ENCODE data around the gene ITGB3. TPM values are rescaled to one million over a fixed set of nuclear protein-coding genes. Genes with fewer than 3 reads are reported as not detected.

ITGB3 gene
- total RNA-seq, 3 donors from 2014 or later = 3.8 to 29.8 (median 14.6) TPM

DNA sequence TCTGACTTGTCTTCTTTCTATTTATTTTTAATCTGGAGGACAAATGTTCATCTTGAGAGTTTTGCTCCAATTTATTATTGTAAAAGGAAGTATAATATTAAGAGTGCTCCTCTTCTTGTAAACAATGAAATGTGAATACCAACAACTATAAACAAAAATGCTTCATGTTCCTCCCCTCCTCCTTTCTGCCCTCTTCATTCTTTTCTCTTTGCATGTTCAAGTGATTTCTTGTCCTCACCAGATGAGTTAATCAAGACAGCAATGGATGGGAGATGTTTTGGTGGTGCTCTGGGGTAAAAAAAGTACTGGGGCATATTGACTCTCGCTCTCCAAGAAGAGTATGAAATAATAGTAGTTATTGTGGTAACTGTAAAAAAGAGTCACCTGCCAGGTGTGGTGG, 24.3 kb downstream of the ITGB3 start:
- intact Hi-C loops (cut with DNase I; ENCODE audit: low total_unique reads) = no loop called here
- peak overlapping the region; percentile 82 to 93 for H3K27ac ChIP-seq
- DNase-seq (ENCODE audit: low spot score in 2 of 2) = no peak
- no peak overlapping the region for H3K4me3 ChIP-seq
- no peaks in the 10 kb centered on the region for H3K9me3 ChIP-seq
- TF ChIP-seq POLR2AphosphoS5 (IDR thresholded peaks at IDR 0.05) (no peak), POLR2A (IDR thresholded peaks at IDR 0.05) (no peak)
- TF ChIP-seq, protein P1, sequence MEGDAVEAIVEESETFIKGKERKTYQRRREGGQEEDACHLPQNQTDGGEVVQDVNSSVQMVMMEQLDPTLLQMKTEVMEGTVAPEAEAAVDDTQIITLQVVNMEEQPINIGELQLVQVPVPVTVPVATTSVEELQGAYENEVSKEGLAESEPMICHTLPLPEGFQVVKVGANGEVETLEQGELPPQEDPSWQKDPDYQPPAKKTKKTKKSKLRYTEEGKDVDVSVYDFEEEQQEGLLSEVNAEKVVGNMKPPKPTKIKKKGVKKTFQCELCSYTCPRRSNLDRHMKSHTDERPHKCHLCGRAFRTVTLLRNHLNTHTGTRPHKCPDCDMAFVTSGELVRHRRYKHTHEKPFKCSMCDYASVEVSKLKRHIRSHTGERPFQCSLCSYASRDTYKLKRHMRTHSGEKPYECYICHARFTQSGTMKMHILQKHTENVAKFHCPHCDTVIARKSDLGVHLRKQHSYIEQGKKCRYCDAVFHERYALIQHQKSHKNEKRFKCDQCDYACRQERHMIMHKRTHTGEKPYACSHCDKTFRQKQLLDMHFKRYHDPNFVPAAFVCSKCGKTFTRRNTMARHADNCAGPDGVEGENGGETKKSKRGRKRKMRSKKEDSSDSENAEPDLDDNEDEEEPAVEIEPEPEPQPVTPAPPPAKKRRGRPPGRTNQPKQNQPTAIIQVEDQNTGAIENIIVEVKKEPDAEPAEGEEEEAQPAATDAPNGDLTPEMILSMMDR (IDR thresholded peaks at IDR 0.05) = no peak
- no peaks in the 10 kb centered on the region for H3K36me3 ChIP-seq
- no peaks in the 10 kb centered on the region for H3K27me3 ChIP-seq
- H3K4me1 ChIP-seq = peaks cover 15 to 42% of the 10 kb centered on the region in 2 donors

DNA sequence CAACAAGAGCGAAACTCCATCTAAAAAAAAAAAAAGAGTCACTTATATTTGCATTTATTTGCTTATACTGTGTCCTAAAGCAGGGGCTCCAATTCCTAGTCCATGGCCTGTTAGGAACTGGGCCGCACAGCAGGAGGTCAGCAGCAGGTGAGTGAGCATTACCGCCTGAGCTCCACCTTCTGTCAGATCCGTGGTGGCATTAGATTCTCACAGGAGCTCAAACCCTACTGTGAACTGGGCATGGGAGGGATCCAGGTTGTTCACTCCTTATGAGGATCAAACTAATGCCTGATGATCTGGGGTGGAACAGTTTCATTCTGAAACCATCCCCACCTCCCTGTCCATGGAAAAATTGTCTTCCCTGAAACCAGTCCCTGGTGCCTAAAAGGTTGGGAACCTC, 24.9 kb downstream of the ITGB3 start:
- intact Hi-C loops (cut with DNase I; ENCODE audit: low total_unique reads) = no loop called here
- peaks cover 15 to 42% of the 10 kb centered on the region in 2 donors for H3K4me1 ChIP-seq
- H3K9me3 ChIP-seq = no peaks in the 10 kb centered on the region
- no peaks in the 10 kb centered on the region for H3K36me3 ChIP-seq
- no peak overlapping the region for H3K4me3 ChIP-seq
- DNase-seq (ENCODE audit: low spot score in 2 of 2) = no peak
- no peaks in the 10 kb centered on the region for H3K27me3 ChIP-seq
- TF ChIP-seq, protein P1 (IDR thresholded peaks at IDR 0.05) = no peak
- TF ChIP-seq POLR2AphosphoS5 (IDR thresholded peaks at IDR 0.05) (no peak), POLR2A (IDR thresholded peaks at IDR 0.05) (no peak)
- H3K27ac ChIP-seq = peak overlapping the region; percentile 82 to 93

DNA sequence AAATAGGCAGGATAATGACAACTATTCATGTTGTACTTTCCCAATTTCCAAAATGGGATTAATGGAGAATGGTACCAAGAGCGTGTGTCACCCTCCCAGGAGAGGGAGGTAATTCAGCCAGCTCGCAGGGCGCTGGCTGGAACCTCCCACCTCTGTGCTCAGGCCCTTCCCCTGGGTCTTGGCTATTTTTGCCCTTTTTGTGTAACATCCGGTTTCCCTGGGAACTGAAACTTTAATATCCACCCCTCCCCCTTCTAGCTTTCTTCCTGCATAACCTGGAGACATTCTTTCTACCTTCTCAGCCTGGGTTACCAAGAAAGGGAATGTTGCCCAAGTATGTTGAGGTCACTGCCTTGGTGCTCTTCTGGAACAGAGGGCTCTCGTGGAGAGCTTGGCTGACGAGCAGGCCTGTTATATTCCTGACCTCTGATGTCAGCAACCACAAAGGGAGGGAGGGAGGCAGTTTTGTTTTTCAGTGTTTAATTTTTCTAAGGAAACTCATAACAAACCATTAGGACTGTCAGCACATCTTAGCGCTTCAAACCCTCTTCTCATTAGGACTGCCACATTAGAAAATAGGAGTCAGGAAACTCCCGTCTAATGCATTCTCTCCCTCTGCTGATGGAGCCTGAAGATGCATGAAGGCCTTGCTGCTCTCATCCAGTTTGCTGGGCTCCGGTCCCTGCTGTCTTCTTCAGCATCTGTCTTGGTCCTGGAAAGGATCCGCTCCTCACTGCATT, 25.6 kb downstream of the ITGB3 start:
- peak; percentile 66 to 82 (median 74) for TF ChIP-seq POLR2AphosphoS5 (IDR thresholded peaks at IDR 0.05)
- TF ChIP-seq, protein P1 (IDR thresholded peaks at IDR 0.05) = no peak
- no peak for TF ChIP-seq POLR2A (IDR thresholded peaks at IDR 0.05)
- H3K4me3 ChIP-seq = peak overlapping the region in 1 of 3 donors; percentile 36
- no peaks in the 10 kb centered on the region for H3K36me3 ChIP-seq
- H3K27me3 ChIP-seq = no peaks in the 10 kb centered on the region
- peaks cover 15 to 42% of the 10 kb centered on the region in 2 donors for H3K4me1 ChIP-seq
- intact Hi-C loops (cut with DNase I; ENCODE audit: low total_unique reads) = no loop called here
- peak overlapping the region; percentile 82 to 93 for H3K27ac ChIP-seq
- H3K9me3 ChIP-seq = no peaks in the 10 kb centered on the region
- DNase-seq (ENCODE audit: low spot score in 2 of 2) = peak in 1 of 2 donors; percentile 81

DNA sequence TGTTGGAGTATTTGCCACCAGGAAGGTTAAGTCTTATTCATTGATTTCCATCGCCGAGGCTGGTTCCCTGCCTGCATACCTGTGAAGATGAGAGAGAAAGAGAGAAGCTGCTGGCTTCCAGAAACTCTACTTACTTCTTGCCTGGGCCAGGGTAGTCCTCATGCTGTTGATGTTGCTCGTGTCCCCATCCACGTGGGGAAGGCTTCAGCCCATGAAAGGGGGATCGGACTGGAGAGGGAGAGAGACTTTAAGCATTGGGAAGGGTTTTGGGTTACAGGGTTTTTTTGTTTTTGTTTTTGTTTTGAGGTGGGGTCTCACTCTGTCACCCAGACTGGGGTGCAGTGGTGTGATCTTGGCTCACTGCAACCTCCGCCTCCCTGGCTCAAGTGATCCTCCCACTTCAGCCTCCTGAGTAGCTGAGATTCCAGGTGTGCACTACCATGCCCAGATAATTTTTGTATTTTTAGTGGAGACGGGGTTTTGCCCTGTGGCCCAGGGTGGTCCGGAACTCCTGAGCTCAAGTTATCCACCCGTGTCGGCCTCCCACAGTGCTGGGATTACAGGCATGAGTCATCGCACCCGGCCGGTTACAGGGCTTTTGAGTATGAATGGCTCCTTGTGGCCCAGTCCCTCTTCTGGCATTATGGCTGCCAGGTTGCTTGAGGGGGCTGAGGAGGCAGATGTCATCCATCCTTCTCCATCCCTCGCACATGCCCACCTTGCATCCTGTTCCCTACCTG, 26.6 kb downstream of the ITGB3 start:
- Histone ChIP-seq H3K36me3 (no peaks in the 10 kb centered on the region), H3K4me3 (peak overlapping the region in 1 of 3 donors; percentile 36), H3K27ac (peak overlapping the region; percentile 82 to 93), H3K9me3 (no peaks in the 10 kb centered on the region), H3K4me1 (peaks cover 15 to 40% of the 10 kb centered on the region in 2 donors), H3K27me3 (no peaks in the 10 kb centered on the region)
- no peak for DNase-seq (ENCODE audit: low spot score in 2 of 2)
- TF ChIP-seq POLR2AphosphoS5 (IDR thresholded peaks at IDR 0.05) (no peak), POLR2A (IDR thresholded peaks at IDR 0.05) (no peak)
- TF ChIP-seq, protein P1 (IDR thresholded peaks at IDR 0.05) = no peak
- intact Hi-C loops (cut with DNase I; ENCODE audit: low total_unique reads) = no loop called here

DNA sequence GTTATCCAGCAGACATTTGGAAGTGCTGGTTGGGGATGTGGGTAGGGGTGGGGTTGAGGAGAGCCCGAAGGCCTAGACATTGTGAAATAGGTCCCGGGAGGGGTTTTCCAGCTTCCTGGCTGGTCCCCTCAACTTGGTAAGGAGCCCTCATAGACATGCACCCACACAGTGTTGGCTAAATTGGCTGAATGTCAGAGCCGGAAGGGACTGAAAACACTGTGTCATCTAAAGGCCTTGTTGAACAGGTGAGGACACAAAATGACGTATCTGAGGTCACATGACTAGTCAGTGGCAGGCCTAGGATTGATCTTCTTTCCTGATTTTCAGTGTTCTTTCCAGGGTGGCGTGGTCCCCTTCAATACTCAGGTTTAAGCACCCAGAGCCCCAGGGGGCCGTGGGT, 27.6 kb downstream of the ITGB3 start:
- Histone ChIP-seq H3K4me3 (no peak overlapping the region), H3K27me3 (no peaks in the 10 kb centered on the region), H3K27ac (peak overlapping the region; percentile 82 to 93), H3K4me1 (peaks cover 8 to 32% of the 10 kb centered on the region in 2 donors), H3K9me3 (no peaks in the 10 kb centered on the region), H3K36me3 (no peaks in the 10 kb centered on the region)
- peak in 1 of 2 donors; percentile 59 for DNase-seq (ENCODE audit: low spot score in 2 of 2)
- no peak for TF ChIP-seq POLR2AphosphoS5 (IDR thresholded peaks at IDR 0.05)
- TF ChIP-seq POLR2A (IDR thresholded peaks at IDR 0.05) = no peak
- TF ChIP-seq, protein P1 (IDR thresholded peaks at IDR 0.05) = no peak
- intact Hi-C loops (cut with DNase I; ENCODE audit: low total_unique reads) = no loop called here

Data from breast epithelium (tissue), 4 donors.